WTC11 (cell line): ENCODE data around the gene F2R. TPM values are rescaled to one million over a fixed set of nuclear protein-coding genes. Genes with fewer than 3 reads are reported as not detected.
"Not testable (repeated sequence)": the region's sequence is repeated elsewhere in the genome, so short reads cannot be mapped to it uniquely, and the experiment has no call there.

Experiments
- ATAC-seq: fragments of 200-7000 bp; cut with Tn5 transposase; 2 replicates; pipeline ENCODE4 v1.10.0; 2021; ENCODE audit warnings: mild to moderate bottlenecking, moderate library complexity
- CTCF ChIA-PET: fragments of 300-600 bp; sonication (Branson Sonifier 250); formaldehyde crosslinking; loops from one replicate; lab custom pipeline; 2021; ENCODE audit warnings: antibody characterized with exemption; lab: Charles Lee
- POLR2A ChIA-PET: fragments of 350-600 bp; sonication (Branson Sonifier 250); formaldehyde crosslinking; loops from one replicate; lab custom pipeline; 2021; ENCODE audit warnings: antibody characterized with exemption; lab: Charles Lee
- DNase-seq: peaks from one replicate; pipeline ENCODE4 v3.0.0; 2021; ENCODE audit warnings: low spot score
- H3K27ac Mint-ChIP-seq: 2 replicates; pipeline ENCODE4 v1.8.0; 2021; ENCODE audit warnings: mixed read lengths
- H3K27me3 Mint-ChIP-seq: 2 replicates; pipeline ENCODE4 v1.8.0; 2021; ENCODE audit warnings: low read depth, mild to moderate bottlenecking, moderate library complexity, mixed read lengths
- H3K36me3 Mint-ChIP-seq: 2 replicates; pipeline ENCODE4 v1.8.0; 2021; ENCODE audit warnings: mixed read lengths
- H3K4me1 Mint-ChIP-seq: 2 replicates; pipeline ENCODE4 v1.8.0; 2022; ENCODE audit warnings: mixed read lengths
- H3K4me3 Mint-ChIP-seq: 2 replicates; pipeline ENCODE4 v1.8.0; 2021; ENCODE audit warnings: mild to moderate bottlenecking, moderate library complexity, mixed read lengths
- H3K9me3 Mint-ChIP-seq: 2 replicates; pipeline ENCODE4 v1.8.0; 2021; ENCODE audit warnings: mixed read lengths
- AFF4 ChIP-seq: sonication (generic); formaldehyde crosslinking; IDR thresholded peaks from 2 replicates; pipeline ENCODE4 v1.8.1; 2023; ENCODE audit warnings: mild to moderate bottlenecking, missing genetic modification reagents, borderline replicate concordance
- ATF3 ChIP-seq: sonication (generic); formaldehyde crosslinking; conservative IDR thresholded peaks from 2 replicates; pipeline ENCODE4 v1.8.1; 2022; ENCODE audit warnings: mild to moderate bottlenecking, missing genetic modification reagents
- CDX4 ChIP-seq: fragments of 250-450 bp; sonication (Bioruptor Pico); IDR thresholded peaks from 2 replicates; pipeline ENCODE4 v1.9.0; 2021; ENCODE audit warnings: moderate library complexity, mild to moderate bottlenecking, inconsistent platforms, borderline replicate concordance
- ELF4 ChIP-seq: sonication (generic); formaldehyde crosslinking; IDR thresholded peaks from 2 replicates; pipeline ENCODE4 v1.8.1; 2022; ENCODE audit warnings: low read depth, mild to moderate bottlenecking, moderate library complexity, missing genetic modification reagents
- ERG ChIP-seq: fragments of 250-450 bp; sonication (Bioruptor Pico); IDR thresholded peaks from 2 replicates; pipeline ENCODE4 v1.8.0; 2021; ENCODE audit warnings: mild to moderate bottlenecking
- ESRRA ChIP-seq: sonication (generic); formaldehyde crosslinking; IDR thresholded peaks from 2 replicates; pipeline ENCODE4 v1.8.1; 2022; ENCODE audit warnings: mild to moderate bottlenecking, missing genetic modification reagents, borderline replicate concordance
- FOXK1 ChIP-seq: sonication (generic); formaldehyde crosslinking; IDR thresholded peaks from 2 replicates; pipeline ENCODE4 v1.8.0; 2022; ENCODE audit warnings: mild to moderate bottlenecking, moderate library complexity, missing genetic modification reagents
- GABPB1 ChIP-seq: sonication (generic); formaldehyde crosslinking; IDR thresholded peaks from 2 replicates; pipeline ENCODE4 v1.8.1; 2023; ENCODE audit warnings: mild to moderate bottlenecking, missing genetic modification reagents
- MLX ChIP-seq: sonication (generic); formaldehyde crosslinking; IDR thresholded peaks from 2 replicates; pipeline ENCODE4 v1.8.1; 2023; ENCODE audit warnings: mild to moderate bottlenecking, missing genetic modification reagents, moderate library complexity
- NFYB ChIP-seq: sonication (generic); formaldehyde crosslinking; conservative IDR thresholded peaks from 2 replicates; pipeline ENCODE4 v1.8.0; 2022; ENCODE audit warnings: low read depth, missing genetic modification reagents
- OVOL2 ChIP-seq: fragments of 250-450 bp; sonication (Bioruptor Pico); IDR thresholded peaks from 2 replicates; pipeline ENCODE4 v1.9.0; 2021; ENCODE audit warnings: mild to moderate bottlenecking, borderline replicate concordance
- SOX15 ChIP-seq: fragments of 250-450 bp; sonication (Bioruptor Pico); IDR thresholded peaks from 2 replicates; pipeline ENCODE4 v1.9.0; 2021; ENCODE audit warnings: mild to moderate bottlenecking
- STAT6 ChIP-seq: sonication (generic); formaldehyde crosslinking; conservative IDR thresholded peaks from 2 replicates; pipeline ENCODE4 v1.8.1; 2023; ENCODE audit warnings: mild to moderate bottlenecking, low read depth, missing genetic modification reagents, moderate library complexity
- TP53 ChIP-seq: sonication (generic); formaldehyde crosslinking; IDR thresholded peaks from 2 replicates; pipeline ENCODE4 v1.8.1; 2023; ENCODE audit warnings: mild to moderate bottlenecking, missing genetic modification reagents
- ZNF138 ChIP-seq: sonication (generic); formaldehyde crosslinking; conservative IDR thresholded peaks from 2 replicates; pipeline ENCODE4 v1.8.1; 2022; ENCODE audit warnings: mild to moderate bottlenecking, moderate library complexity, missing genetic modification reagents
- ZNF423 ChIP-seq: fragments of 250-450 bp; sonication (Bioruptor Pico); IDR thresholded peaks from 2 replicates; pipeline ENCODE4 v2.1.2; 2022; ENCODE audit warnings: mild to moderate bottlenecking, moderate library complexity
- total RNA-seq: library from RNA; stranded (reverse); gene quantifications from 3 replicates; pipeline ENCODE4 v1.2.3, GENCODE V29; 2021

The F2R gene
- total RNA-seq, 1 experiment from 2014 or later = 18.4 TPM

- no peak for TF ChIP-seq SOX15 (CRISPR knock-in tag)
- TF ChIP-seq ZNF138 (CRISPR knock-in tag) = no peak
- TF ChIP-seq, all 79 proteins: peak for 0
These were observed 49.3 kb downstream of the F2R start (continued) for GRCh38 chr5:76765249-76765648.

- Mint-ChIP-seq H3K27me3 (no peaks in the 10 kb centered on the region), H3K4me1 (peaks cover 8% of the 10 kb centered on the region; the same call in 1 of the 2 replicates), H3K4me3 (no peak overlapping the region), H3K36me3 (no peaks in the 10 kb centered on the region), H3K27ac (no peak overlapping the region), H3K9me3 (peaks cover 7% of the 10 kb centered on the region; the same call in 1 of the 2 replicates)
- no peak for DNase-seq
- POLR2A ChIA-PET = interaction anchor here (0.7 kb wide), 1 partner anchor 538 kb away, joined by 3 read pairs; no protein-coding TSS in a partner anchor
- CTCF ChIA-PET = interaction anchor here (0.7 to 2.0 kb wide), 2 partner anchors 8 to 49 kb away, joined by 3 to 12 read pairs; no protein-coding TSS in a partner anchor
- ATAC-seq = no peak
- TF ChIP-seq ERG (CRISPR knock-in tag) = no peak
- TF ChIP-seq CDX4 (CRISPR knock-in tag) = no peak
- TF ChIP-seq TP53 (CRISPR knock-in tag) = no peak
- TF ChIP-seq ATF3 (CRISPR knock-in tag) = no peak
These were observed 50.8 kb downstream of the F2R start for GRCh38 chr5:76766746-76767145.

- H3K4me3 Mint-ChIP-seq, ATAC-seq, DNase-seq, CTCF ChIA-PET, H3K9me3 Mint-ChIP-seq, H3K27me3 Mint-ChIP-seq, H3K4me1 Mint-ChIP-seq, H3K27ac Mint-ChIP-seq, H3K36me3 Mint-ChIP-seq: not testable (repeated sequence)
- POLR2A ChIA-PET = interaction anchor here (0.6 kb wide), 1 partner anchor 222 kb away, joined by 4 read pairs; no protein-coding TSS in a partner anchor
These were observed 55.1 kb downstream of the F2R start for GRCh38 chr5:76771041-76771440.

GRCh38 chr5:76771705-76772405 is 55.9 kb downstream of the F2R start:
- Mint-ChIP-seq H3K36me3 (no peaks in the 10 kb centered on the region), H3K27ac (peak overlapping the region; percentile 1; the same call in 1 of the 2 replicates), H3K4me1 (no peaks in the 10 kb centered on the region), H3K9me3 (no peaks in the 10 kb centered on the region), H3K27me3 (no peaks in the 10 kb centered on the region), H3K4me3 (no peak overlapping the region)
- TF ChIP-seq STAT6 (CRISPR knock-in tag) = no peak
- TF ChIP-seq ZNF423 (CRISPR knock-in tag) = no peak
- no peak for ATAC-seq
- DNase-seq = no peak
- POLR2A ChIA-PET = no interaction called here
- CTCF ChIA-PET = no interaction called here

- Mint-ChIP-seq H3K4me3 (no peak overlapping the region), H3K4me1 (peaks cover 16% of the 10 kb centered on the region), H3K9me3 (no peaks in the 10 kb centered on the region), H3K36me3 (no peaks in the 10 kb centered on the region), H3K27ac (no peak overlapping the region), H3K27me3 (no peaks in the 10 kb centered on the region)
- DNase-seq (no peak), ATAC-seq (no peak)
- CTCF ChIA-PET = interaction anchor here (0.7 to 3.1 kb wide), 3 partner anchors 31 to 372 kb away, joined by 3 to 34 read pairs (median 3); no protein-coding TSS in a partner anchor
- POLR2A ChIA-PET = no interaction called here
- TF ChIP-seq ESRRA = no peak
- no peak for TF ChIP-seq OVOL2 (CRISPR knock-in tag)
- TF ChIP-seq ELF4 = no peak
- no peak for TF ChIP-seq AFF4 (CRISPR knock-in tag)
- no peak for TF ChIP-seq GABPB1 (CRISPR knock-in tag)
- TF ChIP-seq NFYB (CRISPR knock-in tag) = no peak
- no peak for TF ChIP-seq MLX
- no peak for TF ChIP-seq FOXK1 (CRISPR knock-in tag)
These were observed 60.0 kb downstream of the F2R start for GRCh38 chr5:76775921-76776320.
